Stimulated activated CD4-positive, alpha-beta T cell treated with anti-CD3 and anti-CD28 coated beads, Interleukin-2, amount 100 ng/mL, for 4 hours (primary cell): ENCODE results near the gene PIK3CD.
"Not testable (repeated sequence)": the region's sequence is repeated elsewhere in the genome, so short reads cannot be mapped to it uniquely, and the experiment has no call there.

Source experiments
- DNase-seq: peaks from one replicate; pipeline ENCODE4 v3.0.0-alpha.2; 2020; ENCODE audit warnings: low read depth

PIK3CD gene

DNA sequence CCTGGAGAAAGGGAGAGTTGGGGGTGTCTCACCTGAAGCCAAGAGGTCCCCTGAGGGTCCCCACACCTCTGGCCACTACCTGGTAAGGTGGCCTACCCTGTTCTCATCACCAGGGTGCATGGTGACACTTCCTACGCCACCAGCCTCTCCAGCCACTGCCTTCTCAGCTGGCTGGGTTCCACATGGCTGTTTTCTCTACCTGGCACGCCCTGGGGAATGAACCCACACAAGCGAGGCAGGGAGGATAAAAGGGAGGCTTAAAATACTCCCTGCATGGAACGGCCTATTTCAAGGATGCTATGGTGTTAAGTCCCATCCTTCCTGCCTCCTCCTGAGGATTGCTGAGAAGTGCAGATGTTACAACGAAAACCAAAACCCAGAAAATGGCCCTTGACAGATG lies 84.7 kb downstream of the PIK3CD start:
- no peak for DNase-seq

DNA sequence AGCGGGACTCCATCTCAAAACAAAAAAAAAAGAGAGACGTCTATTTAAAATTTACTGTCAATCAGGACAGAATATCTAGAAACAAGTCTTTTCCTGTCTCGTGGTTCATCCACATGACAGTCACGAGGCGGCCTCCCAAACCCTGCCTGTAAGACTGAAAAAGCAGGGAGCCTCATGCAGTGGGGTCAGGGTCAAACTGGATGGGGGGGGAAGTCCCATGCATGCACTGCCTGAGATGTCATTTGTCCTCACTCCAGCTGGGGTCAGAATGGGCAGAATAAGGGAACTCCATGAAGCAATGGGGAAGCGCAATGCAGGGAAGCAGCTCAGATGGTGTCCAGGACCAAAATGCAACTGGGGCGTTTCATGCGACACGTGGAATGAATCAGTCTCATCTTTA lies 85.5 kb downstream of the PIK3CD start:
- no peak for DNase-seq

DNA sequence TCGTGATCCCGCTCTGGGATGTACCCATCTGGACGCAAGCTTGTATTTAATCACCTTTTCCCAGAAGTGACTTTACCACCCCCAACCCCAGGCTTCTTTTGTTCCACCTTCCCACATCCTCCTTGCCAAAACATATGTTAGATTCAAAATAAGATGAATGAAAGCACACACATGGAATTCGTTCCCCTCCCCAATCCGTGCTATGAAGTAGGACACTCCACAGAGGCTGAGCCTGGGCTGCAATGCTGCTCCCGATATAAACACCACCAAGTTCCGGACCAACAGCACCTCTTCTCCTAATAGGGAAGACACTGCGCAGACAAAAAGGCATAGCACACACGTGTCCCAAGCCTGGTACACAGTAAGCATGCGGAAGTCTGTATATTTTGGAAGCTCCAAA lies 86.1 kb downstream of the PIK3CD start:
- no peak for DNase-seq

DNA sequence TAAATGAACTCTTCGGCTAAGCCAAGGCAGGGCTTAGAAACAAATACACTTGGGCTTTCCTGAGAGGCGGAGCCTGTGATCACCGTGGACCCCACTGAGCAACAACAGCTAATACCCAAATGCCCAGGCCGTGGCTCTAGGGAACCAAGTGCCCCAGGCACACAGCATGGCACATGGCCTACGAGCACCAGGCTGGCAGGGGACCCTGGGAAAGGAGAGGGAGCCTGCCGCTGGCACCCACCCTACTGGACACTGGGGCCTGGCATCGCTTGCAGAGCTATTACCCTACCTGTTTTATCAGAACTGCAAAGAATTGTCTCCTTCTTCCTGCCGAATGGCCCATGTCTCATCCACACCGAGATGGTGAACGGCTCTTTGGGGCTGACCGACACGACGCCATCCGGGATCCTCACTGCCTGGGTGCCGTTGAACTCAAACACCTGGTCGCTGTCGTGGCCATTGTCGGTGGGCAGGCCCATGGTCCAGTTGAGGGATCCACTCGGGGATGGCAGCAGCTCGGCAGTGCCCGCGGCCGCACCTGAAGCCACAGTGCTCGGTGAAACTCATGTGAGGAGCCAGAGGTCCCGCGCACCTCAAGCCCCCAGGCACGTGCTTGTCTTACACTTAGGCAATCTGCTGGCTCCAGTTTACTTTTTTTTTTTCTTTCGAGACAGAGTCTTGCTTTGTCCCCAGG lies 92.7 kb downstream of the PIK3CD start:
- DNase-seq: no peak

DNA sequence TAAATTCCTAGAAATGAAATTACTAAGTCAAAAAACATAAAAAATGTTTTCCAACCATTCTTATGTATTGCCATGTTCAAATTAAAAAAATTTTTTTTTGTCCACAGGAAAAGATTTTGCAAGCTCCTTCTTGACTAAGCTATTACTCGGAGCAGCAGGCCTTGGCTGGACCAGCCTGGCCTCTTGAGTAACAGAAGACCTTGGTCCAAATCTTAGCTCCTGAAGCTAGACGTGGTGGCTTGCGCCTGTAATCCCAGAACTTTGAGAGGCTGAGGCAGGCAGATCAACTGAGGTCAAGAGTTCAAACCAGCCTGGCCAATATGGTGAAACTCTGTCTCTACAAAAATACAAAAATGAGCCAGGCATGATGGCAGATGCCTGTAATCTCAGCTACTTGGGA lies 94.7 kb downstream of the PIK3CD start:
- no peak for DNase-seq

DNA sequence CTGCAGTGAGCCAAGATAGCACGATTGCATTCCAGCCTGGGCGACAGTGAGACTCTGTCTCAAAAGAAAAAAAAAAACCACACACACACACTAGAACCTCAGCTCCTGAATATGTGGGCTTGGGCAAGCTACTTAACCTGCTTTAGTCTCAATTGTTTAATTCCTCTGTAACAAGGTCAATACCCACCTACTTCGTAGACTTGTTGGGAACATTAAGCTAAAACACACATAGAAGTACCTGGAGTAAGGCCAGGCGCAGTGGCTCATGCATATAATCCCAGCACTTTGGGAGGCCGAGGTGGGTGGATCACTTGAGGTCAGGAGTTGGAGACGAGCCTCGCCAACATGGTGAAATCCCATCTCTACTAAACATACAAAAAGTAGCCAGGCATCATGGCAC lies 95.1 kb downstream of the PIK3CD start:
- DNase-seq: no peak

DNA sequence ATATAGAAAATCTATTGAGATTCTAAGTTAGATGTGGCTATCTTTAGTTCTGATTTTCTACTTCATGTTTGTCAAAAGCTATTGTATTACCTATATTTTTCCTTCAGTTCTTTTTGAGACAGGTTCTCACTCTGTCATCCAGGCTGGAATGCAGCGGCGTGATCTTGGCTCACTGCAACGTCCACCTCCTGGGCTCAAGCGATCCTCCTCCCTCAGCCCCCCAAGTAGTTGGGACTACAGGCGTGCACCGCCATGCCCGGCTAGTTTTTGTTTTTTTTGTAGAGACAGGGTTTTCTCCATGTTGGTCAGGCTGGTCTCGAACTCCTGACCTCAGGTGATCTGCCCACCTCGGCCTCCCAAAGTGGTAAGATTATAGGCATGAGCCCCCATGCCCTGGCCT lies 96.9 kb downstream of the PIK3CD start:
- not testable (repeated sequence) for DNase-seq

DNA sequence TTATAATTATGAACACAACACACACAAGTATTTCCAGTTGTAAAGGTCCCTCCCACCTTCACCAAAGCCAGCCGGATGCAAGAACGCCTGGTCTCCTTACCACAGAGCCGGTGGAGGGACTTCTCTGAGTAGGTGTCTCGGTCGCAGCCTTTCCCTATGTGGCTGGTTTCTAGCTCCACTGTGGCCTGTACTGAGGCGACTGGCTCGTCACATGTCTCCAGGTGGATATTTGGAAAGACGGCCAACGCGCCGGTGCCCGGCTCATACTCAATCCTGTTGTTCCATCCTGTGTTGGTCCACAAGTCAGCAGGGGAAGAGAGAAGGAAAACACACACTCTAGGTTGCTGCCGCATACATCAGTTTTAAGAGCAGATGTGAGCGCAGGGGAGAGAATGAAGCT lies 97.8 kb downstream of the PIK3CD start:
- no peak for DNase-seq

DNA sequence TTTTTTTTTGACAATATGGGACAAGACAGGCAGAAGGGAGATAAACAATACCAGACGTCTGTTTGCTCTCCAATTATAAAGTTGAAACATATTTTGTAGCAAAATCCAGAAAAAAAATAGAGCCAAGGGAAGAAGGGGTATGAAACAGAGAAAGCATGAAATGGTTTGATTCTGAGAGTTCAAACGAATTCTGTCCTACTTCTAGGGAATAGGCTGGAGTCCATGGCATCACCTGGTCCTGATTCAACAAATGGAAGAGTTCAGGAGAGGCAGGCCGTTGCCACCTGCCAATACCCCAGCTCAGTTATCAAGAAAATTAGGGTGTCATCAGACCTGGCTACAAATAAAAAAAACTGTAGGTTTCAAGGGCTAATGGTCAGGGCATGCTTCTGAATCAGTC lies 100.4 kb downstream of the PIK3CD start:
- no peak for DNase-seq

DNA sequence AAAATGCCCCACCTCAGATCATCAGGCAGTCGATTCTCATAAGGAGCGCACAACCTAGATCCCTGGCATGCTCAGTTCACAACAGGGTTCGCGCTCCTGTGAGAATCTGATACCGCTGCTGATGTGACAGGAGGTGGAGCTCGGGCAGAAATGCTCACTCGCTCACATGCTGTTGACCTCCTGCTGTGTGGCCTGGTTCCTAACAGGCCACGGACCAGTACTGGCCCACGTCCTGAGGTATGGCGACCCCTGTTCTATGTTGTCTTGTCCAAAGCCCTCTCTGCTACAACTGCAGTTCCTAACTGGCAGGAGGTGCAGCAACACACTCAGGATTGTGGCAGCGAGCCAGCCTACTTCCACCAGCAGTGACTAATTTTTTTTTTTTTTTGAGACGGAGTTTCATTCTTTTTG lies 101.6 kb downstream of the PIK3CD start:
- no peak for DNase-seq

DNA sequence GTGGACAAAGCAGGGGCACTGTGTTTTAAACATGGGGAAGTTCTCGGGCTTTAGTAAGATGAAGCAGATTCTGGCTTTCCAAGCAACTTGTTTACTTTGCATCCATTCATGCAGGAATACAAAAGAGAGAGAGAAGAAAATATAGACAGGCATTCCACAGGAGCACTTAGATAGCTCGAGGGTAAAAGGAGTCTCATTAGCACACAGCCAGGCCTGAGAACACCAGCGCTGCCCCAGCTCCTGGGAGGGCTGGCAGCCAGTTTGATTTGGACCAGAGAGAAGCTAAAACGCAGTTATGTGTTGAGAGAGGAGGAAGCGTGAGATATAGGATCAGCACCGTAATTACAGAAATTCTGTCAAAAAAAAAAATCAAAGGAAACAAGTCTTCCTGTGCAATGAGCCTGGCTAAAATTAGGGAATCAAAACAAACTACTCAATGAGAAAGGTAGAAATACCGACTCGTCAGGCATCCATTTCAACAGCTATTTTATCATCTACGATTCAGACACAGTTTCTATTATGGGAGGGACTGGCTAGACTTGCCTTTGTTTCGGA lies 104.0 kb downstream of the PIK3CD start:
- DNase-seq: no peak

DNA sequence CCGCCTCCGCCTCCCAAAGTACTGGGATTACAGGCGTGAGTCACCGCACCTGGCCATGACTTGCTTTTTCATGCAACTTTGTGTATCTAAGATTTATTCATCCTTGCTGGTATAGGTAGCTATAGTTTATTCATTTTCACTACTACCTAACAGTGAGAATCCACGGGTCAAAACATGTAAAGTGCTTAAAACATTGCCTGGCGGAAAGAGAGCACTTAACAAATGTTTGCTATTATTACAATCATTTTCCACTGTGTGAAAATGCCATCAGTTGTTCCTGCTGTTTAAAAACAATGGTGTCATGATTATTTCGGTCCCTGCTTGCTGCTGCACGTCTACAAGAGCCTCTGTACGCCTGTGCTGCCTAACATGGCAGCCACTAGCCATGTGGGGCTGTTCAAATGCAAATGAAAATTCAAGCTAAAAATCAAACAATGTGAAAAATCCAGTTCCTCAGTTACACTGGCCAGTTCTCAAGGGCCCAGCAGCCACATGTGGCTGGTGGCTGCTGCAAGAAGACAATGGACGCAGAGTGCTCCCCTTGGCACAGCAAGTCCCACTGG lies 107.1 kb downstream of the PIK3CD start:
- DNase-seq: no peak

DNA sequence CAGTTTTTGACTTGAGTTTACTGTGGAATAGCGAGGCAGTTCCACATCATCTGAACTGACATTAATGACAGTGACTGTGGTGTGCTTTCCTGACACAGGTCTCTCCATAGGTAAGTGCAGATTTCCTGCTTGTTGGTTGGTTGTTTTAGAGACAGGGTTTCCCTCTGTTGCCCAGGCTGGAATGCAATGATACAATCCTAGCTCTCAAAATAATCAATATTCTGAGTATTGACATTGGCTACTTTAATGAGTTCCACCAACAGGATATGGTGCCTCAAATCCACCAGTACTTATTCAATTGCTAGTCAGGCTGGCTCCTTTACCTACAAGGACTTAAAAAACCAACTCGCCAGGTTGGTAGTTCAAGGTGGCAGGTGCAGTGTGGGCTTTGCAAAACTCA lies 108.4 kb downstream of the PIK3CD start:
- DNase-seq: no peak

DNA sequence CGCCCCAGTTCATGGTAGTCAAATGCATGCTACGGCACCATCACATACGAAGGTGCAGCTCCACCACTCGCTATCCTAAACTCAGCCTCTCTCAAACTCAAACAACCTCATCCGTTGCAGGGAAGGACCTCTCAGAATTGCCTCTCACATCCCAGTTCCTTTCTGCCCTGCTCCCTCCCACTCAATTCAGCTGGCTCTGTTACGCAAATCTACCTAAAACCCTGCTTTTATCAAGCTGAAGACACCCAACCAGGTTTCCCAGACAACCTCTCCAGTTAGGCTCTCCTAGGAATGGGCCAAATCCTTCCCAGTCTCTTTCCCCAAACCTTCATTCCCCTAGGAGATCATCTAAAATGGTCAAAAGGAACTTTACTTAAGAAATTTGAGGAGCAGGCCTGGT lies 109.3 kb downstream of the PIK3CD start:
- no peak for DNase-seq

DNA sequence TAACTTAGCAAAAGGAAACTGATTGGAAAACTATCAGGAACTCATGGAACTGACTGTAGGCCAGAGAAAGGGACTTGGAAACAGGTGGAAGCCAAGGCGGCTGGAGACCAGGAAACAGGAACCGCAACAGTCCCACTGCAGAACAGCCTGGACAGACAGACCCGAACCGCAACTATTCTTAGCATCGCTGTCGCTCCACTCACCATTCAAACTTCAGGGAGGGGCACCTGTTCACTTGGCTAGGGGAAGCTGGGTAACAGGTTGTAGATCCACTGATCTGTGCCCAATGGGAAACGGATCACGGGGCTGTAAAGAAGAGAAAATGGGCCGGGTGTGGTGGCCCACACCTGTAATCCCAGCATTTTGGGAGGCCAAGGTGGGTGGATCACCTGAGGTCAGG lies 110.3 kb downstream of the PIK3CD start:
- no peak for DNase-seq

DNA sequence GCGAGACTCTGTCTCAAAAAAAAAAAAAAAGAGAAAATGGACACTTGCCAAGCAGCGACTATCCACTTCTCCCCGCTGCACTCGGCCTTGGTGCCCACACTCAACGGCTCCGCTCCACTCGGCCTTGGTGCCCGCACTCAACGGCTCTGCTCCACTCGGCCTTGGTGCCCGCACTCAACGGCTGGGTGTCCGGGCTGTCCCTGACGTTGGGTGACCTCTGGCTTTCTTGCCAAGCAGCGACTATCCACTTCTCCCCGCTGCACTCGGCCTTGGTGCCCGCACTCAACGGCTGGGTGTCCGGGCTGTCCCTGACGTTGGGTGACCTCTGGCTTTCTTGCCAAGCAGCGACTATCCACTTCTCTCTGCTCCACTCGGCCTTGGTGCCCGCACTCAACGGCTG lies 110.9 kb downstream of the PIK3CD start:
- not testable (repeated sequence) for DNase-seq

DNA sequence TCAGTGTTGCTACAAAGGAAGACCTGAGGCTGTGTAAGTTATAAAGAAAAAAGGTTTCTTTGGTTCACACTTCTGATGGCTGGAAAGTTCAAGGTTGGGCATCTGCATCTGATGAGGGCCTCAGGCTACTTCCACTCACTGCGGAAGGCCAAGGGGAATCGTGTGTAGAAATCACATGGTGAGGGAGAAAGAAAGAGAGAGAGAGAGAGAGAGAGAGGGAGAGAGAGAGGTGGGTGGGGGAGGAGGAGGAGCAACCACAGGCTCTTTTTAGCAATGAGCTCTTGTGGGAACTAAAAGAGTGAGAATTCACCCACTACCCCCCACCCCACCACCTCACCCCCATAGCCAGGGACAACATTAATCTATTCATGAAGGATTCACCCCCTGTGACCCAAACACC lies 112.4 kb downstream of the PIK3CD start:
- DNase-seq: no peak

DNA sequence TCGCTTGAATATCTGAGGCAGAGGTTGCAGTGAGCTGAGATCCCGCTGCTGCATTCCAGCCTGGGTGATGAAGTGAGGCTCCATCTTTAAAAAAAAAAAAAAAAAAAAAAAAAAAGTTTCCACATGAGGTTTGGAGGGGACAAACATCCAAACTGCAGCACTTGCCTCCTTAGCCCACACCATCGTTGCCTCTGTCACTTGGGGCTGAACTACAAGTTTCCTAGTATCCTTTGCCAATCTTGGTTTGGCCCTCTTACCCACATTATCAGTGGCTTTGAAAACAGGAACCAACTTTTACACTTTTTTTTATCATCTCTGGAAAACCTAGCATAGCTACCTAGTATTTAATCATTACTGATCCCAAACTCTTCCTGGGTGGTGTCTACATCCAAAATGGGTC lies 113.0 kb downstream of the PIK3CD start:
- DNase-seq: no peak

DNA sequence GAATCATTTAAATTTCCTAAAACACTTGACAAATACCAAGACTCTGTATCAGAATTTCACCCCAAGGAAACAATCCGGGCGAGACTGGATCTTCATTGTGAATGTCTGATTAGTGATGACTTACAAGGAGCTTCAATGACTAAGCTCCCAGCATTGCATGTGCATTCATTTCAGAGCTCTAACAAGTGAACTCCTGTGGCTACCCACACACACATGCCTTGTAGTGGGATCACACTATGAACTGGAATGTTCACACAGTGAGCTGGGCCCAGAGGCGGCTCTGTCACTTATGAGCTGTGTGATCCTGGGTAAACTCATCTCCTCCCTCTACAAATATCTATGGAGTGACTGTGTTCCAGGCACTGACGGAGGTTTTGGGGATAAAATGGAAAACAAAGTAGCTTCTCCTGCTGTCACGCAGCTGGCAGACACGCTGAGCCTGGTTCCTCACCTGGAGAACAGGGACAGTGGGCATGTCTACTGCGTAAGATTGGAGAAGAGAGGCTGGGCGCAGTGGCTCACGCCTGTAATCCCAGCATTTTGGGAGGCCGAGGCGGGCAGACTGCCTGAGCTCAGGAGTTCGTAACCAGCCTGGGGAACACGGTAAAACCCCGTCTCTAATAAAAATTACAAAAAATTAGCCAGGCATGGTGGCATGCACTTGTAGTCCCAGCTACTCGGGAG lies 115.4 kb downstream of the PIK3CD start:
- no peak for DNase-seq

DNA sequence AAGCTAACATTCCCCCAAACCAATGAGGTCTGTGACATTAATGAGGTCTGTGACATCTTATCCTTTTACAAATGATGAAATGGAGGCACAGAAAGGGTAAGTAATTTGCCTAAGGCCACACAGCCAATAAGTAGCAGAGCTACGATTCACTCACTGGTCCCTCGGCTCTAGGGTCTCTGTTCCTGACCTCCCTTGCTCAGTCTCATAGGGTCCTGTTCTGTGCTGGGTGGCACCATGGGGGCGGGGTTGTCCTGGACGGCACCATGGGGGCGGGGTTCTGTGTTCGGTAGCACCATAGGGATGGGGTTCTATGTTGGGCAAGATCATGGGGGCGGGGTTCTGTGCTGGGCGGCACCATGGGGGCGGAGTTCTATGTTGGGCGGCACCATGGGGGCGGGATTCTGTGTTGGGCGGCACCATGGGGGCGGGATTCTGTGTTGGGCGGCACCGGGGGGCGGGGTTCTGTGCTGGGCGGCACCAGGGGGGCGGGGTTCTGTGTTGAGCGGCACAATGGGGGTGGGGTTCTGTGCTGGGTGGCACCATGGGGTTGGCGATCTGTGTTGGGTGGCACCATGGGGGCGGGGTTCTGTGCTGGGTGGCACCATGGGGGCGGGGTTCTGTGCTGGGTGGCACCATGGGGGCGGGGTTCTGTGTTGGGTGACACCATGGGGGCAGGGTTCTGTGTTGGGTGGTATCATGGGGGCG lies 116.6 kb downstream of the PIK3CD start:
- DNase-seq: no peak

DNA sequence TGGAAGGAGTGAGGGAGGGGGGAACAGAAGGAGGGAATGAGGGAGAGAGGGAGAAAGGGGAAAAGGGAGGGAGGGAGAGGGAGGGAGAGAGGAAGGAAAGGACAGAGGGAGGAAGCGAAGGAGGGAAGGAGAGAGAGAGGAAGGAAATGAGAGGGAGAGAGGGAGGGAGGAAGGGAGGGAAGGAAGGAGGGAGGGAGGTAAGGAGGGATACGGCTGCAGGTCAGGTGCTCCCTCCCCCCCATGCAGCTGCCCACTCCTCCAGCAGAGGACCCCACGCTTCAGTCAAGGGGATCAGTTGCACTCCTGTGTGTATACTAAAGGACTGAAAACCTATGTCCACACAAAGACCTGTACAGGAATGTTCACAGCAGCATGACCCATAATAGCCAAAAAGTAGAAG lies 117.5 kb downstream of the PIK3CD start:
- no peak for DNase-seq

DNA sequence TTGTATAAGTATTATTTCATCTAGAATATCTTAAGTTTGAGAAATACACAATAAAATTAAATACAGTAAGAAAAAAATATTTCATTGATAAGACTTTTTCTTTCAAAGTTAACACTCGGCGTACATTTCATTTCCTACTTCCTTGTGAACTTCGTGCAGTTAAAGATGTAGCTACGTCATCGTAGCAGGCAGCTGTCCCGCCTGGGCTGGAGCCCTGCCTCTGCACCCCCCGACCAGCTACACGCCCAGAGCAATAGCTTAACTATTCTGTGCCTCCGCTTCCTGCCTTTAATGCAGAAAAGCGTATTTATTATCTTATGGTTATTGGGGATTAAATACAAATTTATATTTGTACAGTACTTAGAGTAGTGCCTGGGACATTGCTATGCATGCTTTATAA lies 118.8 kb downstream of the PIK3CD start:
- DNase-seq: no peak
